ENCODE results near the gene ARMS2. TPM values are rescaled to one million over a fixed set of nuclear protein-coding genes. Genes with fewer than 3 reads are reported as not detected.

Gene ARMS2
- polyA plus RNA-seq, 1 donor from 2014 or later = not detected

GRCh38 chr10:122448600-122448999 lies 5.9 kb upstream of the ARMS2 start:
- Histone ChIP-seq H3K4me2 (ENCODE audit: low read length) (no peak overlapping the region), H3K36me3 (ENCODE audit: insufficient read depth, low read length) (no peaks in the 10 kb centered on the region), H4K20me1 (ENCODE audit: insufficient read depth) (no peaks in the 10 kb centered on the region), H3K4me3 (ENCODE audit: low read length) (no peak overlapping the region), H3K79me2 (replicated peaks; ENCODE audit: insufficient read depth, low read length) (no peaks in the 10 kb centered on the region), H3K27me3 (ENCODE audit: insufficient read depth, low read depth, low read length) (no peaks in the 10 kb centered on the region), H3K9me2 (ENCODE audit: insufficient read depth, low read length) (no peaks in the 10 kb centered on the region), H3K9ac (ENCODE audit: low read length) (no peak overlapping the region), H3K27ac (ENCODE audit: low read length) (no peak overlapping the region), H3F3A (ENCODE audit: insufficient read depth, low read length, poor library complexity, severe bottlenecking) (no peaks in the 10 kb centered on the region), H3K9me3 (ENCODE audit: low read length) (no peaks in the 10 kb centered on the region), H2AFZ (ENCODE audit: low read depth, low read length) (no peak overlapping the region)
- TF ChIP-seq TAF1 (IDR thresholded peaks at IDR 0.05; ENCODE audit: low read depth) (no peak), RAD21 (conservative IDR thresholded peaks at IDR 0.05) (no peak), EZH2 (IDR thresholded peaks at IDR 0.05; ENCODE audit: borderline replicate concordance, insufficient read depth, low read length, poor library complexity, severe bottlenecking) (no peak), SMC3 (conservative IDR thresholded peaks at IDR 0.05; ENCODE audit: poor library complexity) (no peak), MXI1 (conservative IDR thresholded peaks at IDR 0.05; ENCODE audit: poor library complexity, severe bottlenecking) (no peak), POLR2AphosphoS5 (IDR thresholded peaks at IDR 0.05) (no peak), CTCF (IDR thresholded peaks at IDR 0.05; ENCODE audit: poor library complexity, severe bottlenecking) (no peak), EP300 (conservative IDR thresholded peaks at IDR 0.05; ENCODE audit: poor library complexity, severe bottlenecking) (no peak), REST (IDR thresholded peaks at IDR 0.05; ENCODE audit: borderline replicate concordance) (no peak)

- no peaks in the 10 kb centered on the region for H3K79me2 ChIP-seq (replicated peaks; ENCODE audit: insufficient read depth, low read length)
- no peak overlapping the region for H3K9ac ChIP-seq (ENCODE audit: low read length)
- H3K36me3 ChIP-seq (ENCODE audit: insufficient read depth, low read length) = no peaks in the 10 kb centered on the region
- H3K4me2 ChIP-seq (ENCODE audit: low read length) = no peak overlapping the region
- no peak overlapping the region for H2AFZ ChIP-seq (ENCODE audit: low read depth, low read length)
- H3K9me3 ChIP-seq (ENCODE audit: low read length) = no peaks in the 10 kb centered on the region
- H3K27me3 ChIP-seq (ENCODE audit: insufficient read depth, low read depth, low read length) = no peaks in the 10 kb centered on the region
- H4K20me1 ChIP-seq (ENCODE audit: insufficient read depth) = no peaks in the 10 kb centered on the region
- TF ChIP-seq EZH2 (IDR thresholded peaks at IDR 0.05; ENCODE audit: borderline replicate concordance, insufficient read depth, low read length, poor library complexity, severe bottlenecking) (no peak), EP300 (conservative IDR thresholded peaks at IDR 0.05; ENCODE audit: poor library complexity, severe bottlenecking) (no peak), SMC3 (conservative IDR thresholded peaks at IDR 0.05; ENCODE audit: poor library complexity) (no peak), REST (IDR thresholded peaks at IDR 0.05; ENCODE audit: borderline replicate concordance) (no peak), POLR2AphosphoS5 (IDR thresholded peaks at IDR 0.05) (no peak), MXI1 (conservative IDR thresholded peaks at IDR 0.05; ENCODE audit: poor library complexity, severe bottlenecking) (no peak), CTCF (IDR thresholded peaks at IDR 0.05; ENCODE audit: poor library complexity, severe bottlenecking) (no peak), RAD21 (conservative IDR thresholded peaks at IDR 0.05) (no peak), TAF1 (IDR thresholded peaks at IDR 0.05; ENCODE audit: low read depth) (no peak)
- H3K4me3 ChIP-seq (ENCODE audit: low read length) = no peak overlapping the region
- H3K9me2 ChIP-seq (ENCODE audit: insufficient read depth, low read length) = no peaks in the 10 kb centered on the region
- H3K27ac ChIP-seq (ENCODE audit: low read length) = no peak overlapping the region
- H3F3A ChIP-seq (ENCODE audit: insufficient read depth, low read length, poor library complexity, severe bottlenecking) = no peaks in the 10 kb centered on the region
Observed at GRCh38 chr10:122449153-122449552, 5.3 kb upstream of the ARMS2 start.

All from neural cell (in vitro differentiated cells).